Inferior parietal cortex (tissue), 1 donor: ENCODE results near the gene DMBX1.

Experiments used
- DNase-seq: peaks from one replicate; pipeline ENCODE4 v3.0.0-alpha.2; 2016; ENCODE audit errors: extremely low spot score

Gene DMBX1

GRCh38 chr1:46459315-46459714 lies 30.3 kb upstream of the DMBX1 start:
- no peak for DNase-seq

GRCh38 chr1:46461017-46461808 lies 28.4 kb upstream of the DMBX1 start:
- DNase-seq: no peak

- no peak for DNase-seq
These were observed 27.7 kb upstream of the DMBX1 start for GRCh38 chr1:46461809-46462448.

GRCh38 chr1:46464013-46464548 lies 25.6 kb upstream of the DMBX1 start:
- no peak for DNase-seq

GRCh38 chr1:46464915-46465314 lies 24.7 kb upstream of the DMBX1 start:
- no peak for DNase-seq

- DNase-seq: no peak
These were observed 23.6 kb upstream of the DMBX1 start for GRCh38 chr1:46465981-46466476.

- DNase-seq: no peak
These were observed 23.0 kb upstream of the DMBX1 start for GRCh38 chr1:46466477-46467182.

GRCh38 chr1:46467183-46467504 lies 22.5 kb upstream of the DMBX1 start:
- no peak for DNase-seq

- DNase-seq: no peak
These were observed 19.8 kb upstream of the DMBX1 start for GRCh38 chr1:46469881-46470280.

- DNase-seq: no peak
These were observed 17.7 kb upstream of the DMBX1 start for GRCh38 chr1:46471848-46472492.

GRCh38 chr1:46472498-46473181 lies 17.0 kb upstream of the DMBX1 start:
- DNase-seq: no peak

GRCh38 chr1:46473991-46474390 lies 15.6 kb upstream of the DMBX1 start:
- DNase-seq: no peak

- DNase-seq: no peak
These were observed 15.1 kb upstream of the DMBX1 start for GRCh38 chr1:46474570-46474969.

GRCh38 chr1:46476673-46477072 lies 13.0 kb upstream of the DMBX1 start:
- DNase-seq: no peak

GRCh38 chr1:46477153-46477929 lies 12.3 kb upstream of the DMBX1 start:
- DNase-seq: peak; percentile 75

GRCh38 chr1:46478721-46479485 lies 10.7 kb upstream of the DMBX1 start:
- no peak for DNase-seq

- DNase-seq: no peak
These were observed 9.8 kb upstream of the DMBX1 start for GRCh38 chr1:46479744-46480350.

GRCh38 chr1:46480959-46481646 lies 8.5 kb upstream of the DMBX1 start:
- no peak for DNase-seq

GRCh38 chr1:46481961-46482360 lies 7.7 kb upstream of the DMBX1 start:
- DNase-seq: no peak
